HG03039 (cell line): ENCODE results near the gene MUC6.

Experiments used
- ATAC-seq: cut with Tn5 transposase; IDR thresholded peaks from one replicate; pipeline ENCODE4 v1.9.1; 2021; ENCODE audit warnings: mild to moderate bottlenecking, moderate library complexity; ENCODE audit not compliant: unreplicated experiment

The MUC6 gene

GRCh38 chr11:1037506-1038055, 1.1 kb upstream of the MUC6 start:
- ATAC-seq, result no peak

DNA sequence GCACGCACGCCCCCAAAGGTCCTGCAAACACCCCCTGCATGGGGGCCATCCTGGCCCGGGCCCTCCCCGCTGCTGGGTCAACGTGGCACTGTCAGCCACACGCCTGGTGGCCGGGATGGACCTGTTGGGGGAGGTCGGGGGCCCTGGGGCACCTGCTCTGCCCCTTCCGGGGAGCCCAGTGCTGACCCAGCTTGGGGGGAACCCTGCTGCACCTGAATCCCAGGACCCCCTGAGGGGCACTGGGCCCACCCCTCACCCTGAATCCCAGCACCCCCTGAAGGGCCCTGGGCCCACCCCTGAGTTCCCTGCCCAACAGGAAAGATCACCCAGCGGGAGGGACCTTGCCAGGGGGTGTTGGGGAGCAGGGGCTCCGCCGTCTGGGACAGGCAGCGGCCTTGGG, 413 bp upstream of the MUC6 start:
- ATAC-seq, result no peak

DNA sequence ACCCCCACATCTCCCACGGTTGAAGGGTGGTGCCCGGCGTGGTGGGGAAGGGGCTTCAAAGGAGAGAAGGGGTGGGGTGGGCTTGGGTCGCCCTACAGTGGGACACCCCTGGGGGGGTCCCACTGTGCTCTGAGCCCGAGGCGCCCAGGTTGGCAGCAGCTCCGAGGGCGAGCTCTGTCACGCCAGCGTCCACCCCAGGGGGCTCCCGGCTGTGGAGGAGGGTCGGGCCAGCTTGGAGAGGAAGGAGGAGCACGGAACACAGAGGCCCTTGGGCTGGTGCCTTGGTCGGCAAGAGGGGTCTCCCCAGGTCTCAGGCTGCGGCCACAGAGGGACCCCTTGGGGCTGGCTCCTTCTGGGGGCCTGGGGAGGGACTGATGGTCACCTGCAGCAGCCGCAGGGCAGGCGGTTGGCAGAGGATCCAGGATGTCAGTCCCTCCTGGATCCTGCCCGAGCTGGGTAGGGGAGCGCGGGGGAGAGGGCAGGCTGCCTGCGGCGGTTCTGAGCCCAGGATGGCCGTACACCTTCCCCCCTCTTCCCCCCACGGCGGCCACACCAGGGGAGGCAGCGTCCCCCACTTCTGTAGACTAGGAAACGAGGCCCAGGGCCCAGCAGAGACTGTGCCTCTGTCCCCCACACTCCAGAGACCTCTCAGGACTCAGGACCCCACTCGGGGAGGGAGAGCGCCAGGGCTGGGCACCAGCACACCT, 788 bp downstream of the MUC6 start:
- ATAC-seq, result no peak

DNA sequence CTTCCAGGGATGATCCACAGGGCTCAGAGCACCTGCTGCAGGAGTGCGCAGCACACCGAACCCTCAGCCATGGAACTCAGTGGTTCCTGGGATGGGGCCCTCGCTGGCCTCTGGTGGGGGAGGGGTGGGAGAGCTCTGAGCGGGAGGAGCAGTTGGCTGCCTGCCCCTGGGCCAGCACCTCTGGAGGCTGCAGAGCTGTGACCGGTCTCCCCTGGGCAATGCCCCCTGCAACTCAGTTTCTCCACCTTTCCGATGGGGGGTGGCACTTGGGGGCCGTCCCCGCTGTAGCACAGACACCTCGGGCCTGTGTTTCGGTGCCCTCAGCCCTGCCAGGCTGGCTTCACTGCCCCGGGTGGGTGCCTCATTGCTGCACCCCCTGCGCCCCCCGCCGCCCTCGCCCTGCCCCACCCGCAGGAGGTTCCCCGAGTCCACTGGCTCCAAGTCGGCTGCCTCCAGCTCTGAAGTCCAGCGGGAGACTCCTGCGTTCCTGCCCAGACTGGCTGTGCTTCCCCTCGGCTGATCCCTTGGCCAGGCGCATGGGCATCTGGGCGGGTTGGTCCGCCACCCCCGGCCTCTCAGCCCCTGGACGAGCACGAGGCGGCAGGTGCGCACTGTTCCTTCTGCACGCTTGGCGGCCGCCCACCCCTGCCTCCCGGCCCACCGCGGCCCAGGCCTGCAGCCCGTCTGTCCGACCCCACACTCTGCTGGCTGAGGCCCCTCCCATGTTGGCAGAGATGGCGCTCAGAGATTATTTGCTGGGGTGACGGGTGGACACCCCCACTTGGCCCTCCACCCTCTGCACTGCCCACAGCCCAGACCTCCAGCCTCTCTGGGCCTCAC, 1.8 kb downstream of the MUC6 start:
- ATAC-seq, result no peak

DNA sequence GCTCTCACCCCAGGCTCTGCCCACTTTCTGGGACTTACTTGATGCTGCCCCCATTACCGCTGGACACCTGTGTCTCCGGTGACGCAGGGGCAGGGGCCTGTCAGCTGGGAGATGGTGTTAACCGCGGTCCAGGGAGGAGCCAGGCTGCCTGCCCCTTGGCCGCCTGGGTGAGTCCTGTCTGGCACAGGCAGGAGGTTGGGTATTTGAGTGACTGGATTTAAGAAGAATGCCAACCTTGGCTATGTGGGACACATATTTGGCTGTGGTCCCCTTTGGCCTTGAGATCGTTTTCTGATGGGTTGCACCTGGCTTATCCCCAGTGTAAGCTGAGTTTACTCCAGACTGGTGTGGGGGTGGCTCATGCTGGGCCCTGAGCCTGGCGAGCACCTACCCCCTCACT, 2.5 kb downstream of the MUC6 start:
- no peak for ATAC-seq

- no peak for ATAC-seq
Observed at GRCh38 chr11:1033016-1033798, 3.3 kb downstream of the MUC6 start.

GRCh38 chr11:1032310-1032891, 4.1 kb downstream of the MUC6 start:
- ATAC-seq, result no peak

DNA sequence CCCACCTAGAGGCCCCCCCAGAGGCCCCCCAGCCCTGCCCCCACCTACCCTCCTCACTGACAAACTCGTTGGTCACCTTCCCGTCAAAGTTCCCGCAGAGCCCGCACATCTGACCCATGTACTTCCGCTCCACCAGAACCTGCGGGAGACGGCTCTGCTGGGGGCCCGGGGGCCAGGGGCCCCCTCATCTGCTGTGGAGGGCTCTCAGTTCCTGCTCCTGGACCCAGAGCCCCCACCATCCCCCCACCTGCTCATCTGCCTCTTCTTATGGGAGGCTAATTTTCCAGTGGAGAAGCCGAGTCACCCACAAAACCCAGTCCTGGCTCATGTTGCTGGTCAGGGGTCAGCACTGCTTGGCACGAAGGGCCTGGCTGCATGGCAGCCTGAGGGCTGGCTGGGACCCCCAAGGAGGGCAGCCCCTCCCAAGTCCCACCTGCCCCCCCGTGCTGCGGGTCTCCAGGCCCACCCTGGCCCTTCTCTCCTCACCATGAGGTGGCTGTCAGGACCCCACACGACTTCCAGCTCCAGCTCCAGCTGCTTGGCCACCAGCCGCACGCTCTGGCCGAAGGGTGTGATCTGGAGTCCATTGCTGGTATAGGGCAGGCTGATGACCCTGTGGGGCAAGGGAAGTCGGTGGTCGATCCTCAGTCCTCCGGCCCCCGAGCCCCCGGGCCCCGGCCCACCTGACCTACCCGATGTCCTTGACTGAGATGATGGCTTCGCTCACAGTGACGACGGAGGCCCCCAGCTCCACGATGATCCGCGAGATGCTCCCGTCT, 5.2 kb downstream of the MUC6 start:
- ATAC-seq, result no peak

GRCh38 chr11:1030556-1030955, 6.0 kb downstream of the MUC6 start:
- no peak for ATAC-seq

GRCh38 chr11:1030086-1030485, 6.4 kb downstream of the MUC6 start:
- no peak for ATAC-seq

DNA sequence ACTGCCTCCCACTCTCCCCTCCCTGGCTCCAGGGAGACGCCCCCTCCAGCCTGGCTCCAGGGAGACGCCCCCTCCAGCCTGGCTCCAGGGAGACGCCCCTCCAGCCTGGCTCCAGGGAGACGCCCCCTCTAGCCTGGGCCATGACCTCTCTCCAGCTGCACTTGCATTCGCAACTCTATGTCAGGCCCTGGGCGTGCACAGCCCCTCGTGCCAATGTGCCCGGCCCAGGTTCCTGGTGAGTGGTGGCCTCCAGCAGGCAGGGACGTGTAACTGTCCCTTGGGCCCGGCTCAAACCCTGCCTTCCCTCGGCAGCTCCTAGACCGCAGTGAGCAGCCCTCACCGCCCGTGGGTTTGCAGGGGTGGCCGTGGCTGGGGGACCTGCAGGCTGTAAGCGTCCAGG, 6.9 kb downstream of the MUC6 start:
- no peak for ATAC-seq

GRCh38 chr11:1029051-1029450, 7.5 kb downstream of the MUC6 start:
- no peak for ATAC-seq

DNA sequence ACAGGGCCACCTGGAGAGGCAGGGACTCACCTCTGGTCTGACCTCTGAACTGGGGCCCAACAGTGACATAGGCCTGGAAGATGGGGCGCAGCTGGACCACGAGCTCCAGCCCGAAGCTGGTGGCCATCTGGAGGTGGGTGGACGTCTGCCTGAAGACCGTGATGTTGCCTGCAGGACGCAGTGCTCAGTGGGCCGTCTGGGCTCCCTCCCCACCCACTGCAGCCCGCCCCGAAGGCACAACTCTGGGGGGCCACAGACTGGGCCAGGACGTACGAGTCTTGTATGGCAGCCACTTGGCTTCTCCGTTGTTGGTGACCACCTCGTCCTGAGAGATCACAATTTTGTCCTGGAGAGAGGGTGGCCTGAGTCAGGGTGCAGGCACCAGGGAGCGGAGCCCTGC, 7.9 kb downstream of the MUC6 start:
- no peak for ATAC-seq

GRCh38 chr11:1028291-1028540, 8.3 kb downstream of the MUC6 start:
- ATAC-seq, result no peak

- ATAC-seq, result no peak
Observed at GRCh38 chr11:1027483-1028290, 8.8 kb downstream of the MUC6 start.

DNA sequence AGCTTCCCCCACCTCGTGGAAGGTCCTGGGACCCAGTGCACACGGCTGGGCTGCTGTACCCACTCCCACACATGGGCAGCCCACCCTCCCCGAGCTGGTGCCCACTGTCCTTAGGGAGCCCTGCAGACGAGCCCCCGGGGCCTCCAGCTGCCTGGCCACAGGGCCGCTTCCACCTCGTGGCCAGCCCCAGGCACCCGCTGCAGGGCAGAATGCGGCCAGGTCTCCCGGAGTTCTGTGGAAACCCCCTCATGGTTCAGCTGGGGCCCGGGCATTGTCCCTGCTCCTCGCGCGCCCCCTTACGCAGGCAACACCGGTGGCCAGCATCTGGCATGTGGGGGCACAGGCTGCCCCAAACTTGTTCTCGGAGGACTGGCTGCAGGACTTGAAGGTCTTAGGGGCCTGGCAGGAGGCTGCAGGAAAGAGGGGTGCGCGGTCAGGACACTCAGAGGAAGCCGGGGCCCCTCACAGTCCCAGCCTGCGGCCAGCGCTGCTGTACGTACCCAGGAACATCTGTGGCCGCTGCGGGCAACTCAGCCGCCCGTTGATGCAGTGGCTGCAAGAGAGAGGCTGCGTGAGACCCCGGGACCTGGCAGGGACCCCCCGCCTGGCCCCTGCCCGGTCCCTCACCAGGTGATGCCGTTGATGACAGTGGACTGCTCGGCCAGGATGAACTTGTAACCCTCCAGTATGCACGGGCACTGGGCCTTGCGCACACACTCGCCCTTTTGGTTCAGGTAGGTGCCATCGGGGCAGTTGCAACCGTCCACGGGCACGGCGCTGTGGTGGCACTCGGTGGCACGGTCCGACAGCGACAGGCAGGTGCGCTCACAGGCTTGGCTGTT, 9.7 kb downstream of the MUC6 start:
- no peak for ATAC-seq

- no peak for ATAC-seq
Observed at GRCh38 chr11:1026163-1026450, 10.4 kb downstream of the MUC6 start.

DNA sequence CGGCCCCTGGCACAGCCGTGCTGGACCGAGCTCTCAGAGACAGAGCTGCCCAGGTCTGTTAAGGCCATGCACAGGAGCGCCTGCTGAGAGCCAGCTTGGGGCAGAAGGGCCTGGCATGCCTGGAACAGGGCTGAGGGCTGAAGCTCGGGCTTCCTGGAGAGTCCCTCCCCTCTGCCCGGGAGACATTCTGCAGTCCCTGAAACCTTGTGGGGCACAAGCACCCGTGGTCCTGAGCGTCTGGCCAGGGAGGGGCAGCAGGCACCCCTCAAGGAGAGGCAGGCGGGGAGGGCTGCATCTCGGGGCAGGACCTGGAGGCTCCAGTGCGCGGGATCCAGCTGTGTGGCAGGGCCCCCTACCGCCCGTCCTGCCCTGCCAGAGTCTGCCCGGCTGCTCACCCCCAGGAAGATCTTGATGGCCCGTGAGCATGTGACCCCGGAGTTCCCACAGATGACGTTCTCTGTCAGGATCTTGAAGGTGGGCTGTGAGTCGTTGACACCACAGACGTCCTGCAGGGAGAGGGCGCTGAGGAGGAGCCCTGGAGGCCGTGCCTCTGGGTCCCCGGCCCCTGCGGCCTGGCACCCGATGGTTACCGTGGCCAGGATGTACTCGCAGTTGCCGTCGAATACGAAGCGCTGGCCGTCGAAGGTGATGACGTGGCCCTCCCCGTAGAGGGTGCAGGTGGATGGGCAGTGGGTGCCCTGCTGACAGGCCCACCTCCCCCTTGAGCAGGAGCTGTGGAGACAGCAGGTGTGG, 10.9 kb downstream of the MUC6 start:
- no peak for ATAC-seq
